HepG2 (cell line): ENCODE measurements around the gene CDRT15. TPM values are rescaled to one million over a fixed set of nuclear protein-coding genes. Genes with fewer than 3 reads are reported as not detected.
A peak's percentile ranks its signal among the peaks of the same experiment; 100 is the strongest.

Source experiments
- ATAC-seq: fragments of 200-7000 bp; cut with Tn5 transposase; 3 replicates; pipeline ENCODE4 v1.9.1; 2020; ENCODE audit warnings: mild to moderate bottlenecking, moderate library complexity
- BruUV-seq: library from RNA; stranded (reverse); fragments of 400-500 nt; replicated peaks from 2 replicates; lab custom pipeline; 2021; lab: Mats Ljungman, UMichigan
- CTCF ChIA-PET: fragments of 300-600 bp; formaldehyde crosslinking; extraction: SDS; loops from one replicate; lab custom pipeline; 2021; ENCODE audit warnings: low total read pairs, inconsistent platforms, low intra/inter-chr PET ratio; lab: Yijun Ruan, JAX
- POLR2A ChIA-PET: fragments of 350-600 bp; sonication (Branson Sonifier 250); formaldehyde crosslinking; loops from one replicate; lab custom pipeline; 2020; ENCODE audit warnings: antibody characterized with exemption, inconsistent platforms; lab: Yijun Ruan, JAX
- DNase-seq: peaks from one replicate; pipeline ENCODE4 v3.0.0-alpha.2; 2015; ENCODE audit warnings: low spot score
- FAIRE-seq: peaks from 3 replicates; lab custom pipeline; 2011; peaks lifted over from hg19 to GRCh38; lab: Jason Lieb, UNC
- H2AFZ ChIP-seq: one replicate; pipeline ENCODE4 v1.6.1; 2011; ENCODE audit warnings: low read length, inconsistent platforms
- H3K27ac ChIP-seq: fragments of 300-600 bp; 3 replicates; pipeline ENCODE4 v1.8.0; 2011; ENCODE audit warnings: mixed run types, mild to moderate bottlenecking, mixed read lengths, low read length, inconsistent platforms; ENCODE audit not compliant: insufficient read depth; ENCODE audit errors: extremely low read length
- H3K27me3 ChIP-seq, 2 experiments: fragments of 200-600 bp in 1 of 2; 2 replicates in 1 of 2; 3 replicates in 1 of 2; pipeline versions ENCODE4 v1.6.0 to v1.8.0; 2011; ENCODE audit warnings: low read length in 2 of 2, mild to moderate bottlenecking in 2 of 2, moderate library complexity in 2 of 2, inconsistent platforms in 1 of 2; ENCODE audit not compliant: insufficient read depth in 2 of 2, control insufficient read depth in 1 of 2
- H3K36me3 ChIP-seq, 2 experiments: fragments of 200-600 bp in 1 of 2; replicated peaks in 1 of 2; 2 replicates in 1 of 2; 3 replicates in 1 of 2; pipeline versions ENCODE4 v1.5.1 to v1.8.0; 2011; ENCODE audit warnings: low read length in 2 of 2, inconsistent platforms in 1 of 2; ENCODE audit not compliant: insufficient read depth in 2 of 2, control insufficient read depth in 1 of 2
- H3K4me1 ChIP-seq: 2 replicates; pipeline ENCODE4 v1.5.1; 2012; ENCODE audit warnings: low read length, inconsistent platforms; ENCODE audit not compliant: insufficient read depth
- H3K4me2 ChIP-seq: 2 replicates; pipeline ENCODE4 v1.6.0; 2011; ENCODE audit warnings: low read depth, low read length, inconsistent platforms
- H3K4me3 ChIP-seq, 3 experiments: fragments of 200-600 bp in 1 of 3; sonication (generic), shearing (Covaris generic) in 1 of 3; replicated peaks in 1 of 3; 2 replicates each; pipeline ENCODE4 v1.5.1; 2011 to 2016; ENCODE audit warnings: low read length in 3 of 3, inconsistent platforms in 2 of 3, low read depth in 2 of 3, mild to moderate bottlenecking in 2 of 3, control low read depth in 1 of 3, mixed read lengths in 1 of 3; ENCODE audit not compliant: insufficient read depth in 1 of 3
- H3K79me2 ChIP-seq: one replicate; pipeline ENCODE4 v1.6.1; 2011; ENCODE audit warnings: low read length, inconsistent platforms; ENCODE audit not compliant: insufficient read depth
- H3K9ac ChIP-seq: 2 replicates; pipeline ENCODE4 v1.6.0; 2011; ENCODE audit warnings: mild to moderate bottlenecking, low read depth, low read length, inconsistent platforms; ENCODE audit not compliant: insufficient read depth
- H3K9me3 ChIP-seq: 2 replicates; pipeline ENCODE4 v1.5.1; 2012; ENCODE audit warnings: mild to moderate bottlenecking, low read length
- H4K20me1 ChIP-seq: 2 replicates; pipeline ENCODE4 v1.6.0; 2011; ENCODE audit warnings: inconsistent platforms, mild to moderate bottlenecking, low read length, moderate library complexity; ENCODE audit not compliant: insufficient read depth
- AGO2 ChIP-seq: fragments of 200-400 bp; formaldehyde crosslinking; optimal IDR thresholded peaks from 2 replicates; pipeline ENCODE3; 2017; ENCODE audit warnings: mild to moderate bottlenecking, low read depth, low read length, moderate library complexity
- CENPT ChIP-seq: sonication (generic); formaldehyde crosslinking; IDR thresholded peaks from 2 replicates; pipeline ENCODE4 v1.8.0; 2022; ENCODE audit warnings: low read depth, mild to moderate bottlenecking, moderate library complexity, missing genetic modification reagents
- FIP1L1 ChIP-seq: fragments of 200-400 bp; formaldehyde crosslinking; IDR thresholded peaks from 2 replicates; pipeline ENCODE4 v1.6.1; 2018; ENCODE audit warnings: low read depth, mild to moderate bottlenecking, low read length, moderate library complexity, borderline replicate concordance; ENCODE audit not compliant: insufficient read depth
- NR2C2 ChIP-seq: sonication (generic); formaldehyde crosslinking; IDR thresholded peaks from 2 replicates; pipeline ENCODE4 v1.4.0; 2020; ENCODE audit warnings: missing genetic modification reagents, mild to moderate bottlenecking, moderate library complexity, borderline replicate concordance
- PCBP1 ChIP-seq: fragments of 200-400 bp; formaldehyde crosslinking; IDR thresholded peaks from 2 replicates; pipeline ENCODE4 v1.6.1; 2017; ENCODE audit warnings: mild to moderate bottlenecking, low read depth, low read length, borderline replicate concordance
- POLR2A ChIP-seq, 2 experiments: IDR thresholded peaks; 2 replicates each; pipeline ENCODE4 v1.6.1; 2011; ENCODE audit warnings: low read depth in 2 of 2, low read length in 2 of 2, mild to moderate bottlenecking in 1 of 2, moderate library complexity in 1 of 2; ENCODE audit not compliant: insufficient read depth in 1 of 2
- STAG1 ChIP-seq: sonication (generic); formaldehyde crosslinking; IDR thresholded peaks from 2 replicates; pipeline ENCODE4 v1.4.0; 2020; ENCODE audit warnings: missing genetic modification reagents
- THAP11 ChIP-seq: IDR thresholded peaks from 2 replicates; pipeline ENCODE4 v1.6.1; 2016; ENCODE audit warnings: missing biosample characterization, missing genetic modification reagents
- WIZ ChIP-seq: sonication (generic); formaldehyde crosslinking; IDR thresholded peaks from 2 replicates; pipeline ENCODE4 v1.5.1; 2020; ENCODE audit warnings: mild to moderate bottlenecking, missing genetic modification reagents
- YEATS2 ChIP-seq: sonication (generic); formaldehyde crosslinking; IDR thresholded peaks from 2 replicates; pipeline ENCODE4 v1.4.0; 2020; ENCODE audit warnings: missing genetic modification reagents, borderline replicate concordance
- ZNF124 ChIP-seq: sonication (generic); formaldehyde crosslinking; IDR thresholded peaks from 2 replicates; pipeline ENCODE4 v1.4.0; 2020; ENCODE audit warnings: missing genetic modification reagents
- ZNF556 ChIP-seq: sonication (generic); formaldehyde crosslinking; IDR thresholded peaks from 2 replicates; pipeline ENCODE4 v1.4.0; 2020; ENCODE audit warnings: mild to moderate bottlenecking, missing genetic modification reagents, borderline replicate concordance
- ZNF879 ChIP-seq: sonication (generic); formaldehyde crosslinking; IDR thresholded peaks from 2 replicates; pipeline ENCODE4 v1.8.1; 2023; ENCODE audit warnings: missing genetic modification reagents
- WGBS: methylation state at CpG from one replicate; pipeline ENCODE4 v1.1.6; 2017; ENCODE audit warnings: low lambda C conversion rate; 5-methylcytosine and 5-hydroxymethylcytosine counted together
- in situ Hi-C: cut with HindIII; loops from 2 replicates; pipeline ENCODE4 v1.10.0; 2017; ENCODE audit warnings: low pct_unique_long_range_greater_than_20kb; ENCODE audit not compliant: extremely low pct_ligation_motif_present
- intact Hi-C: fragments of 100-400 bp; cut with micrococcal nuclease; formaldehyde crosslinking; loops from one replicate; pipeline ENCODE4 v1.10.0; 2022; ENCODE audit not compliant: unreplicated experiment
- polyA plus RNA-seq, 8 experiments: library from polyadenylated mRNA; depleted of rRNA in 3 of 8; stranded (reverse) in 7 of 8; unstranded in 1 of 8; fragments of >200 nt; fragmentation: Illumina TruSeq in 4 of 8; extraction: Trizol in 4 of 8; gene quantifications; 2 replicates each; pipeline versions ENCODE4 v1.2.1 to v1.2.3, GENCODE V29; 2011 to 2016; ENCODE audit warnings: low read depth in 4 of 8, missing spikeins in 1 of 8, mixed read lengths in 1 of 8; ENCODE audit not compliant: insufficient read depth in 1 of 8
- total RNA-seq, 5 experiments: library from RNA; depleted of rRNA; stranded (reverse); fragments of >200 nt; fragmentation: Illumina TruSeq; extraction: Trizol; gene quantifications; 2 replicates each; pipeline ENCODE4 v1.2.3, GENCODE V29; 2016; ENCODE audit warnings: low read depth in 1 of 5
- TF ChIP-seq, protein P1 (sequence below): sonication (generic); formaldehyde crosslinking; IDR thresholded peaks from 2 replicates; pipeline ENCODE4 v1.4.0; 2020; ENCODE audit warnings: missing genetic modification reagents, borderline replicate concordance
- TF ChIP-seq, protein P2 (sequence below): sonication (generic); formaldehyde crosslinking; IDR thresholded peaks from 2 replicates; pipeline ENCODE4 v1.4.0; 2020; ENCODE audit warnings: missing genetic modification reagents
- TF ChIP-seq, protein P3 (sequence below): sonication (generic); formaldehyde crosslinking; IDR thresholded peaks from 2 replicates; pipeline ENCODE4 v1.8.1; 2023; ENCODE audit warnings: mild to moderate bottlenecking, moderate library complexity, missing genetic modification reagents

Gene CDRT15
- total and polyA plus RNA-seq, 2 of the 13 experiments (the other 11 are each of a cell fraction or from before 2014, with no cell fraction given) = not detected

DNA sequence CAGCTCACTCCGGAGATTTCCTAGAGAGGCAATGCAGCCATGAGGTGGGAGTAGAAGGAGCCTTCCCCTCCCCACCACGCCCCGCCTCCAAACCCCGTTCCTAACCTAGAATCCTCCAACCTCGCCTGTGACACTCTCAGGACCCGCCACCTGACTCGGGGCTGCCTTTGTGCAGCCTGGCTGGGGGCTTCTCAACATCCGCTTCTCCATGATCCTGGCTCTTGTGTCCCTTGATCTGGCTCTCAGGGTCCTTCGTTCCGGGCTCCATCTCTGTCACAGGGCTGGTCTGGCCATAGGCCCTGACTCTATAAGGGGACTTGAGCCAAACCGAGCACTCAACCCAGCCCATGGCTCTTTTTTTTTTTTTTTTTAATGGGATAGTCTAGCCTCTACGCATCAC lies 24.3 kb downstream of the CDRT15 start (continued):
- TF ChIP-seq YEATS2 (CRISPR knock-in tag) (no peak), ZNF879 (CRISPR knock-in tag) (no peak)
- TF ChIP-seq, protein P1, sequence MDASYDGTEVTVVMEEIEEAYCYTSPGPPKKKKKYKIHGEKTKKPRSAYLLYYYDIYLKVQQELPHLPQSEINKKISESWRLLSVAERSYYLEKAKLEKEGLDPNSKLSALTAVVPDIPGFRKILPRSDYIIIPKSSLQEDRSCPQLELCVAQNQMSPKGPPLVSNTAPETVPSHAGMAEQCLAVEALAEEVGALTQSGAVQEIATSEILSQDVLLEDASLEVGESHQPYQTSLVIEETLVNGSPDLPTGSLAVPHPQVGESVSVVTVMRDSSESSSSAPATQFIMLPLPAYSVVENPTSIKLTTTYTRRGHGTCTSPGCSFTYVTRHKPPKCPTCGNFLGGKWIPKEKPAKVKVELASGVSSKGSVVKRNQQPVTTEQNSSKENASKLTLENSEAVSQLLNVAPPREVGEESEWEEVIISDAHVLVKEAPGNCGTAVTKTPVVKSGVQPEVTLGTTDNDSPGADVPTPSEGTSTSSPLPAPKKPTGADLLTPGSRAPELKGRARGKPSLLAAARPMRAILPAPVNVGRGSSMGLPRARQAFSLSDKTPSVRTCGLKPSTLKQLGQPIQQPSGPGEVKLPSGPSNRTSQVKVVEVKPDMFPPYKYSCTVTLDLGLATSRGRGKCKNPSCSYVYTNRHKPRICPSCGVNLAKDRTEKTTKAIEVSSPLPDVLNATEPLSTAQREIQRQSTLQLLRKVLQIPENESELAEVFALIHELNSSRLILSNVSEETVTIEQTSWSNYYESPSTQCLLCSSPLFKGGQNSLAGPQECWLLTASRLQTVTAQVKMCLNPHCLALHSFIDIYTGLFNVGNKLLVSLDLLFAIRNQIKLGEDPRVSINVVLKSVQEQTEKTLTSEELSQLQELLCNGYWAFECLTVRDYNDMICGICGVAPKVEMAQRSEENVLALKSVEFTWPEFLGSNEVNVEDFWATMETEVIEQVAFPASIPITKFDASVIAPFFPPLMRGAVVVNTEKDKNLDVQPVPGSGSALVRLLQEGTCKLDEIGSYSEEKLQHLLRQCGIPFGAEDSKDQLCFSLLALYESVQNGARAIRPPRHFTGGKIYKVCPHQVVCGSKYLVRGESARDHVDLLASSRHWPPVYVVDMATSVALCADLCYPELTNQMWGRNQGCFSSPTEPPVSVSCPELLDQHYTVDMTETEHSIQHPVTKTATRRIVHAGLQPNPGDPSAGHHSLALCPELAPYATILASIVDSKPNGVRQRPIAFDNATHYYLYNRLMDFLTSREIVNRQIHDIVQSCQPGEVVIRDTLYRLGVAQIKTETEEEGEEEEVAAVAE (CRISPR knock-in tag) = no peak

DNA sequence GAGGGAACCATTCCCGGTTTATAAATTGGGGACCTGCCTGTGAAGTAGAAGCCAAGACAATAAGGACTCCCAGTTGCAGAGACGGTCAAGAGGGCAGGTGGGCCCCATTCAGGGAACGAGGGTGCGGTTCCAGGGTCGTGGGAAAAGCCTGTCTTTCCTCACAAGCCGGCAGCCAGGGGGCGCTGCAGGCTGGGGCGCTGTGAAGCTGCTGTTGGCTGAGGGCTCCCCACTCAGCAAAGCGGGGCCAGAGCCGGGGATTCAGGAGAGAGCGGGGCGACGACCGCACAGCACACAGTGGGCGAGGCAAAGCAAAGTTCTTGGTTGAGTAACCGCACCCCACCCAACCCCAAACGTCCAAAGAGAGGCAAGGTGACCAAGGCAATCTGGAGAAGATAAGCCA lies 24.9 kb downstream of the CDRT15 start:
- intact Hi-C loops (no loop called here), in situ Hi-C loops (no loop called here)
- Histone ChIP-seq H3K4me3 (no peak overlapping the region), H3K79me2 (no peaks in the 10 kb centered on the region), H3K27ac (no peak overlapping the region), H3K27me3 (no peaks in the 10 kb centered on the region), H2AFZ (no peak overlapping the region), H4K20me1 (no peaks in the 10 kb centered on the region), H3K4me1 (peaks cover 26% of the 10 kb centered on the region), H3K36me3 (peaks cover 2 to 5% of the 10 kb centered on the region in 2 experiments; a peak in 1 of 5 replicates), H3K9me3 (peaks cover 3% of the 10 kb centered on the region; the same call in 1 of the 2 replicates), H3K4me2 (no peak overlapping the region), H3K9ac (no peak overlapping the region)
- ATAC-seq = no peak
- CTCF ChIA-PET = no interaction called here
- POLR2A ChIA-PET = no interaction called here
- no TSS peak for BruUV-seq
- WGBS = 92% methylated on average over 17 of the region's 17 CpGs
- no peak for DNase-seq
- no peak for FAIRE-seq
- TF ChIP-seq POLR2A (IDR thresholded peaks at IDR 0.05; ENCODE audit: insufficient read depth in 1 of 2, low read depth in 2 of 2, low read length in 2 of 2) = no peak
- TF ChIP-seq, protein P2, sequence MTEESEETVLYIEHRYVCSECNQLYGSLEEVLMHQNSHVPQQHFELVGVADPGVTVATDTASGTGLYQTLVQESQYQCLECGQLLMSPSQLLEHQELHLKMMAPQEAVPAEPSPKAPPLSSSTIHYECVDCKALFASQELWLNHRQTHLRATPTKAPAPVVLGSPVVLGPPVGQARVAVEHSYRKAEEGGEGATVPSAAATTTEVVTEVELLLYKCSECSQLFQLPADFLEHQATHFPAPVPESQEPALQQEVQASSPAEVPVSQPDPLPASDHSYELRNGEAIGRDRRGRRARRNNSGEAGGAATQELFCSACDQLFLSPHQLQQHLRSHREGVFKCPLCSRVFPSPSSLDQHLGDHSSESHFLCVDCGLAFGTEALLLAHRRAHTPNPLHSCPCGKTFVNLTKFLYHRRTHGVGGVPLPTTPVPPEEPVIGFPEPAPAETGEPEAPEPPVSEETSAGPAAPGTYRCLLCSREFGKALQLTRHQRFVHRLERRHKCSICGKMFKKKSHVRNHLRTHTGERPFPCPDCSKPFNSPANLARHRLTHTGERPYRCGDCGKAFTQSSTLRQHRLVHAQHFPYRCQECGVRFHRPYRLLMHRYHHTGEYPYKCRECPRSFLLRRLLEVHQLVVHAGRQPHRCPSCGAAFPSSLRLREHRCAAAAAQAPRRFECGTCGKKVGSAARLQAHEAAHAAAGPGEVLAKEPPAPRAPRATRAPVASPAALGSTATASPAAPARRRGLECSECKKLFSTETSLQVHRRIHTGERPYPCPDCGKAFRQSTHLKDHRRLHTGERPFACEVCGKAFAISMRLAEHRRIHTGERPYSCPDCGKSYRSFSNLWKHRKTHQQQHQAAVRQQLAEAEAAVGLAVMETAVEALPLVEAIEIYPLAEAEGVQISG (CRISPR knock-in tag) = no peak
- no peak for TF ChIP-seq ZNF556 (CRISPR knock-in tag)
- no peak for TF ChIP-seq FIP1L1
- TF ChIP-seq PCBP1 = 0 out of 2 replicates have a peak, but pooled peaks have one; percentile 25
- TF ChIP-seq THAP11 (CRISPR knock-in tag) = no peak
- TF ChIP-seq, protein P3, sequence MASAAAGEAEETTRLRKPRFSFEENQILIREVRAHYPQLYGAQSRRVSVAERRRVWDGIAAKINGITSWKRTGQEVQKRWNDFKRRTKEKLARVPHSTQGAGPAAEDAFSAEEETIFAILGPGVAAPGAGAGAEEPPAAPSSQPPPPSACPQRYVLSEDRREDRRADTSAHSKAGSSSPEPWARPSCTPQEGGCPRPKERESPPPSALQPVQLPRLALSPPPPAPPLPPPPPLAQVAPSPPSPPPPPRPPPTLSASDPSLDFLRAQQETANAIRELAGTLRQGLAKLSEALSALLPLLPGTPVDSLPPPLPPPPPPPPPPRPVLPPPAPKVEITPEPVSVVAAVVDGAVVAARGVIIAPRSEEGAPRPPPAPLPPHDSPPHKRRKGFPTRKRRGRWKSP (CRISPR knock-in tag) = no peak
- TF ChIP-seq ZNF124 (CRISPR knock-in tag) = no peak
- TF ChIP-seq STAG1 (CRISPR knock-in tag) = peak; percentile 53
- TF ChIP-seq CENPT (CRISPR knock-in tag) = no peak
- TF ChIP-seq AGO2 = peak; percentile 47
- TF ChIP-seq NR2C2 (CRISPR knock-in tag) = no peak
- no peak for TF ChIP-seq WIZ (CRISPR knock-in tag)
